Hematopoietic multipotent progenitor cell treated with erythropoietin and hydrocortisone succinate and interleukin-3 and kit ligand, for 17 days (in vitro differentiated cells): ENCODE data around the gene PCDHGB7.
"Not testable (repeated sequence)": the region's sequence is repeated elsewhere in the genome, so short reads cannot be mapped to it uniquely, and the experiment has no call there.

Experiments
- DNase-seq: peaks from one replicate; pipeline ENCODE4 v3.0.0-alpha.2; 2015; ENCODE audit warnings: low spot score

Gene PCDHGB7

DNA sequence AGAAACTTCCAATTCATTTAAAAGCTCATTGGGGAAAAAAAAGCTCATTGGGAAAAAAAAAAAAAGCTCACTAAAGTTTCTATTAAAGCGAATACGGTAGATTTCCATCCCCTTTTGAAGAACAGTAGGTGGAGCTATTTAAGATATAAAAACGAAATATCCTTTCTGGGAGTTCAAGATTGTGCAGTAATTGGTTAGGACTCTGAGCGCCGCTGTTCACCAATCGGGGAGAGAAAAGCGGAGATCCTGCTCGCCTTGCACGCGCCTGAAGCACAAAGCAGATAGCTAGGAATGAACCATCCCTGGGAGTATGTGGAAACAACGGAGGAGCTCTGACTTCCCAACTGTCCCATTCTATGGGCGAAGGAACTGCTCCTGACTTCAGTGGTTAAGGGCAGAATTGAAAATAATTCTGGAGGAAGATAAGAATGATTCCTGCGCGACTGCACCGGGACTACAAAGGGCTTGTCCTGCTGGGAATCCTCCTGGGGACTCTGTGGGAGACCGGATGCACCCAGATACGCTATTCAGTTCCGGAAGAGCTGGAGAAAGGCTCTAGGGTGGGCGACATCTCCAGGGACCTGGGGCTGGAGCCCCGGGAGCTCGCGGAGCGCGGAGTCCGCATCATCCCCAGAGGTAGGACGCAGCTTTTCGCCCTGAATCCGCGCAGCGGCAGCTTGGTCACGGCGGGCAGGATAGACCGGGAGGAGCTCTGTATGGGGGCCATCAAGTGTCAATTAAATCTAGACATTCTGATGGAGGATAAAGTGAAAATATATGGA is 13.0 kb downstream of the PCDHGB7 start, which contains the start of gene PCDHGA12:
PCDHGA12 (plus strand) TSS at position 176 of the 782 bp plus-strand sequence; CDS start at position 429, 253 bp downstream.
- no peak for DNase-seq

DNA sequence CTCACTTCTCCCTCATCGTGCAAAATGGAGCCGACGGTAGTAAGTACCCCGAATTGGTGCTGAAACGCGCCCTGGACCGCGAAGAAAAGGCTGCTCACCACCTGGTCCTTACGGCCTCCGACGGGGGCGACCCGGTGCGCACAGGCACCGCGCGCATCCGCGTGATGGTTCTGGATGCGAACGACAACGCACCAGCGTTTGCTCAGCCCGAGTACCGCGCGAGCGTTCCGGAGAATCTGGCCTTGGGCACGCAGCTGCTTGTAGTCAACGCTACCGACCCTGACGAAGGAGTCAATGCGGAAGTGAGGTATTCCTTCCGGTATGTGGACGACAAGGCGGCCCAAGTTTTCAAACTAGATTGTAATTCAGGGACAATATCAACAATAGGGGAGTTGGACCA is 13.8 kb downstream of the PCDHGB7 start:
- no peak for DNase-seq

DNA sequence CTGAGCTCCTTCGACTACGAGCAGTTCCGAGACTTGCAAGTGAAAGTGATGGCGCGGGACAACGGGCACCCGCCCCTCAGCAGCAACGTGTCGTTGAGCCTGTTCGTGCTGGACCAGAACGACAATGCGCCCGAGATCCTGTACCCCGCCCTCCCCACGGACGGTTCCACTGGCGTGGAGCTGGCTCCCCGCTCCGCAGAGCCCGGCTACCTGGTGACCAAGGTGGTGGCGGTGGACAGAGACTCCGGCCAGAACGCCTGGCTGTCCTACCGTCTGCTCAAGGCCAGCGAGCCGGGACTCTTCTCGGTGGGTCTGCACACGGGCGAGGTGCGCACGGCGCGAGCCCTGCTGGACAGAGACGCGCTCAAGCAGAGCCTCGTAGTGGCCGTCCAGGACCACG is 14.8 kb downstream of the PCDHGB7 start:
- DNase-seq, result not testable (repeated sequence)

DNA sequence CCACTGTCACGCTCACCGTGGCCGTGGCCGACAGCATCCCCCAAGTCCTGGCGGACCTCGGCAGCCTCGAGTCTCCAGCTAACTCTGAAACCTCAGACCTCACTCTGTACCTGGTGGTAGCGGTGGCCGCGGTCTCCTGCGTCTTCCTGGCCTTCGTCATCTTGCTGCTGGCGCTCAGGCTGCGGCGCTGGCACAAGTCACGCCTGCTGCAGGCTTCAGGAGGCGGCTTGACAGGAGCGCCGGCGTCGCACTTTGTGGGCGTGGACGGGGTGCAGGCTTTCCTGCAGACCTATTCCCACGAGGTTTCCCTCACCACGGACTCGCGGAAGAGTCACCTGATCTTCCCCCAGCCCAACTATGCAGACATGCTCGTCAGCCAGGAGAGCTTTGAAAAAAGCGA is 15.2 kb downstream of the PCDHGB7 start:
- DNase-seq, result not testable (repeated sequence)

- no peak for DNase-seq
Observed at GRCh38 chr5:141434006-141434405, 16.5 kb downstream of the PCDHGB7 start.

DNA sequence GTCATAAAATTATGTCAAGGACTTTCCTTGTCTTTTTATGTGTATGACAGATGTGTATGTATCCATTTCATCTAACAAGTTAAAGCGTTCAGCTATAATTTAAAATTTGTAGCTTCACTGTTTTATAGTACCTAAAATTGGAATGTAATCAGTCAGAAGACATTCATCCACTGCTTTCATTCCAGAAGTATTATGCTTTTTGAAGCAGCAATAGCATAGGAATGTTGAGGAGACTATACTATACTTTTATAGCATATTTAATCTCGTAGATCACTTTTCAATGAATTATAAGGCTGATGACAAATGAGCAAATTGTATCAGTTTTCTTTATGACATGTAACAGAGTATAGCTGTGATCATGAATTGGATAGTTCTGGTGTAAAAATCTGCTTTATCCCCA is 19.7 kb downstream of the PCDHGB7 start:
- DNase-seq, result no peak

GRCh38 chr5:141439411-141440141 is 22.1 kb downstream of the PCDHGB7 start:
- no peak for DNase-seq

GRCh38 chr5:141440341-141440740 is 22.9 kb downstream of the PCDHGB7 start:
- DNase-seq, result no peak

DNA sequence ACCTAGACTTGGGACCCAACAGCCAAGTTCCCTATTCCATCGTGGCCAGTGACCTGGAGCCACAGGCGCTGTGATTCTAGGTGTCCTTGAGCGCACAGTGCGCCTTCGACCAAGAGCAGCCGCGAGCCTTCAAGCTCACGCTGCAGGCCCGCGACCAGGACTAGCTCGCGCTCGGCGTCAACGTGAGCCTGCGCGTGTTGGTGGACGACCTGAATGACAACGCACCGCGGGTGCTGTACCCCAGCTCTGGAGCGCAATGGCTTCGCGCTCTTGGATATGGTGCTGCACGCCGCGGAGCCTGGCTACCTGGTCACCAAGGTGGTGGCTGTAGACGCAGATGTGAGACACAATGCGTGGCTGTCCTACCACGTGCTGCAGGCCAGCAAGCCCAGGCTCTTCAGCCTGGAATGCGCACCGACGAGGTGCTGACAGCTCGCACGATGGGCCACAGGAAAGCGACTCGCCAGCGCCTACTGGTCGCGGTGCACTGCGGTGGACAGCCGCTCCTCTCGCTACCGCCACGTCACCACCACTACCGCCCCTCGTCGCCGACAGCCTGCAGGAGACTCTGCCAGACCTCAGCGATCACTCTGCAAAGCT is 24.2 kb downstream of the PCDHGB7 start:
- no peak for DNase-seq

- no peak for DNase-seq
Observed at GRCh38 chr5:141465351-141465750, 47.9 kb downstream of the PCDHGB7 start.
